OCI-LY3 (cell line): Measurements from ENCODE around the gene USP22.
"Not testable (repeated sequence)": the region's sequence is repeated elsewhere in the genome, so short reads cannot be mapped to it uniquely, and the experiment has no call there.

ENCODE experiments used
- H2AFZ ChIP-seq: fragments of 200-600, 300-600 bp; shearing (Covaris generic); 2 replicates; pipeline ENCODE4 v1.6.0; 2014; ENCODE audit warnings: antibody characterized with exemption, low read depth, low read length
- H3K27ac ChIP-seq: fragments of 200-600, 300-600 bp; sonication (generic); 2 replicates; pipeline ENCODE4 v1.5.1; 2014; ENCODE audit warnings: mild to moderate bottlenecking, low read length, moderate library complexity, mixed read lengths
- H3K27me3 ChIP-seq: fragments of 200-600, 300-600 bp; sonication (generic); 2 replicates; pipeline ENCODE4 v1.6.1; 2014; ENCODE audit warnings: low read depth, low read length, mixed read lengths
- H3K36me3 ChIP-seq: fragments of 200-600, 300-600 bp; sonication (generic); replicated peaks from 2 replicates; pipeline ENCODE3; 2014; ENCODE audit warnings: low read depth, low read length, mixed read lengths
- H3K4me1 ChIP-seq: fragments of 300-600, 200-600 bp; sonication (generic); 2 replicates; pipeline ENCODE4 v1.6.1; 2014; ENCODE audit warnings: low read length, mixed read lengths
- H3K4me2 ChIP-seq: fragments of 200-600, 300-600 bp; sonication (generic); 2 replicates; pipeline ENCODE4 v1.6.1; 2014; ENCODE audit warnings: low read length, mixed read lengths
- H3K4me3 ChIP-seq: fragments of 300-600, 200-600 bp; sonication (generic); 2 replicates; pipeline ENCODE4 v1.5.1; 2014; ENCODE audit warnings: antibody characterized with exemption, mild to moderate bottlenecking, low read length, moderate library complexity
- H3K79me2 ChIP-seq: fragments of 300-600, 200-600 bp; shearing (Covaris generic); 2 replicates; pipeline ENCODE4 v1.6.1; 2014; ENCODE audit warnings: mild to moderate bottlenecking, low read length, mixed read lengths
- H3K9ac ChIP-seq: fragments of 300-600, 200-600 bp; shearing (Covaris generic); 2 replicates; pipeline ENCODE4 v1.6.0; 2014; ENCODE audit warnings: mild to moderate bottlenecking, low read length, moderate library complexity
- H3K9me3 ChIP-seq: fragments of 200-600, 300-600 bp; shearing (Covaris generic); 2 replicates; pipeline ENCODE4 v1.6.1; 2014; ENCODE audit warnings: low read length, mixed read lengths; ENCODE audit not compliant: insufficient read depth
- H4K20me1 ChIP-seq: fragments of 200-600, 300-600 bp; sonication (generic); 2 replicates; pipeline ENCODE4 v1.6.1; 2016; ENCODE audit warnings: low read length, mixed read lengths; ENCODE audit not compliant: insufficient read depth
- EZH2phosphoT487 ChIP-seq: fragments of 200-600 bp; shearing (Covaris generic); IDR thresholded peaks from 2 replicates; pipeline ENCODE4 v1.6.1; 2018; ENCODE audit warnings: antibody characterized with exemption, mixed run types, low read depth
- TF ChIP-seq, protein P1 (sequence below): fragments of 200-600, 300-600 bp; sonication (generic); IDR thresholded peaks from 2 replicates; pipeline ENCODE4 v1.5.1; 2014; ENCODE audit warnings: antibody characterized with exemption, low read length, low read depth

Gene USP22

GRCh38 chr17:21059761-21060160 lies 16.9 kb upstream of the USP22 start:
- H3K36me3 ChIP-seq, result no peaks in the 10 kb centered on the region
- H2AFZ ChIP-seq, result no peak overlapping the region
- no peak overlapping the region for H3K27ac ChIP-seq
- no peaks in the 10 kb centered on the region for H4K20me1 ChIP-seq
- peaks cover 8% of the 10 kb centered on the region for H3K4me1 ChIP-seq
- H3K27me3 ChIP-seq, result no peaks in the 10 kb centered on the region
- no peak overlapping the region for H3K9ac ChIP-seq
- H3K4me2 ChIP-seq, result no peak overlapping the region
- H3K79me2 ChIP-seq, result no peaks in the 10 kb centered on the region
- TF ChIP-seq, protein P1, sequence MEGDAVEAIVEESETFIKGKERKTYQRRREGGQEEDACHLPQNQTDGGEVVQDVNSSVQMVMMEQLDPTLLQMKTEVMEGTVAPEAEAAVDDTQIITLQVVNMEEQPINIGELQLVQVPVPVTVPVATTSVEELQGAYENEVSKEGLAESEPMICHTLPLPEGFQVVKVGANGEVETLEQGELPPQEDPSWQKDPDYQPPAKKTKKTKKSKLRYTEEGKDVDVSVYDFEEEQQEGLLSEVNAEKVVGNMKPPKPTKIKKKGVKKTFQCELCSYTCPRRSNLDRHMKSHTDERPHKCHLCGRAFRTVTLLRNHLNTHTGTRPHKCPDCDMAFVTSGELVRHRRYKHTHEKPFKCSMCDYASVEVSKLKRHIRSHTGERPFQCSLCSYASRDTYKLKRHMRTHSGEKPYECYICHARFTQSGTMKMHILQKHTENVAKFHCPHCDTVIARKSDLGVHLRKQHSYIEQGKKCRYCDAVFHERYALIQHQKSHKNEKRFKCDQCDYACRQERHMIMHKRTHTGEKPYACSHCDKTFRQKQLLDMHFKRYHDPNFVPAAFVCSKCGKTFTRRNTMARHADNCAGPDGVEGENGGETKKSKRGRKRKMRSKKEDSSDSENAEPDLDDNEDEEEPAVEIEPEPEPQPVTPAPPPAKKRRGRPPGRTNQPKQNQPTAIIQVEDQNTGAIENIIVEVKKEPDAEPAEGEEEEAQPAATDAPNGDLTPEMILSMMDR, result no peak
- no peak for TF ChIP-seq EZH2phosphoT487
- no peaks in the 10 kb centered on the region for H3K9me3 ChIP-seq
- no peak overlapping the region for H3K4me3 ChIP-seq

DNA sequence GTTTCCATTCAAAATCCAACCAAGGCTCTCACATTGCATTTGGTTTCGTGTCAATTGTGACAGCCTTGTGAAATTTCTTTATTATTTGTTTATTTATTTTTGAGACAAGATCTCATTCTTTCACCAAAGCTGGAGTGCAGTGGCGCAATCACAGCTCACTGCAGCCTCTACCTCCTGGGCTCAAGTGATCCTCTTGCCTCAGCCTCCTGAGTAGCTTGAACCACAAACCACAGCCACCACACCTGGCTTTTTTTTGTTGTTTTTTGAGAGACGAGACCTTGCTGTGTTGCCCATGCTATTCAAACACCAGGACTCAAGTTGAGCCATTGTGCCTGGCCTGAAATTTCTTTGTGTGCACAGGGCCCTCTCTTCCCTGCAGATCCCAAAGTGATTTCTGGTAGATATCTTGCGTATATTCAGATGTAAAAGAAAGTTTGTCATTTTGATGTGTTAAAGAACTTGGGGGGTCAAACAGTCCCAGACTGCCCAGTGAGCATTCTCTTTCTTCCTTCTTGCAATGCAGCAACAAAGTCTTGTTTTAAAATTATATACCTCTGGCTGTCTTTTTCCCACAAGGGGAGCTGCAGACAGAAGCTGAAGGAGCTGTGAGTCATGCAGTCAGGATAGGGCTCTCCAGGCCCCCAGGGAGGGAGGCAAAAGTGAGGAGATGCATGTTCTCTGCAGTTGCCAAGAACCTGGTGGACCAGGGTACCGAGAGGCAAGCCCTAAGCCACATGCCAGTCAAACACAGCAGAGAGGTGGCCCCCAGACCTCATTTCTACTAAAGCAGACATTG lies 15.5 kb upstream of the USP22 start:
- H2AFZ ChIP-seq, result no peak overlapping the region
- no peak overlapping the region for H3K4me2 ChIP-seq
- H3K36me3 ChIP-seq, result no peaks in the 10 kb centered on the region
- no peak overlapping the region for H3K9ac ChIP-seq
- TF ChIP-seq EZH2phosphoT487, result no peak
- TF ChIP-seq, protein P1, result no peak
- no peaks in the 10 kb centered on the region for H4K20me1 ChIP-seq
- H3K4me1 ChIP-seq, result peaks cover 8% of the 10 kb centered on the region
- H3K4me3 ChIP-seq, result no peak overlapping the region
- H3K9me3 ChIP-seq, result no peaks in the 10 kb centered on the region
- H3K79me2 ChIP-seq, result no peaks in the 10 kb centered on the region
- no peaks in the 10 kb centered on the region for H3K27me3 ChIP-seq
- no peak overlapping the region for H3K27ac ChIP-seq

- not testable (repeated sequence) for H3K4me3 ChIP-seq, H3K36me3 ChIP-seq, H3K9me3 ChIP-seq, H3K27ac ChIP-seq, H4K20me1 ChIP-seq, H3K79me2 ChIP-seq, H2AFZ ChIP-seq, H3K27me3 ChIP-seq, H3K9ac ChIP-seq
- Histone ChIP-seq H3K4me2 (peak overlapping the region; percentile 56), H3K4me1 (peaks cover 10% of the 10 kb centered on the region; the same call in 1 of the 2 replicates)
Observed at GRCh38 chr17:21053056-21053455, 10.2 kb upstream of the USP22 start.

GRCh38 chr17:21049457-21049856 lies 6.6 kb upstream of the USP22 start:
- peaks cover 10% of the 10 kb centered on the region; the same call in 1 of the 2 replicates for H3K4me1 ChIP-seq
- H3K36me3 ChIP-seq, result no peaks in the 10 kb centered on the region
- no peak overlapping the region for H3K4me2 ChIP-seq
- no peaks in the 10 kb centered on the region for H3K79me2 ChIP-seq
- no peak overlapping the region for H3K27ac ChIP-seq
- H3K27me3 ChIP-seq, result 0 out of 2 replicates have a peak, but pooled peaks cover 2% of the 10 kb centered on the region
- no peak overlapping the region for H3K9ac ChIP-seq
- H2AFZ ChIP-seq, result no peak overlapping the region
- no peaks in the 10 kb centered on the region for H4K20me1 ChIP-seq
- TF ChIP-seq, protein P1, result no peak
- TF ChIP-seq EZH2phosphoT487, result no peak
- no peak overlapping the region for H3K4me3 ChIP-seq
- H3K9me3 ChIP-seq, result no peaks in the 10 kb centered on the region
